Heart right ventricle (tissue), 16 donors: Measurements from ENCODE around the gene FAM184B. TPM values are rescaled to one million over a fixed set of nuclear protein-coding genes. Genes with fewer than 3 reads are reported as not detected.

Source experiments
- ATAC-seq, 8 donors: fragments of 200-7000 bp; cut with Tn5 transposase; one replicate each; pipeline ENCODE4 v1.9.1; 2020; ENCODE audit warnings: mild to moderate bottlenecking in 8 of 8, moderate library complexity in 8 of 8, moderate number of reproducible peaks in 1 of 8
- DNase-seq, 2 donors: peaks; one replicate each; pipeline ENCODE4 v3.0.0-alpha.2; 2020
- H3K27ac ChIP-seq, 10 donors: fragments of 200-600 bp; sonication (generic) in 2 of 10; one replicate each; pipeline versions ENCODE4 v1.5.0 to v1.8.0; 2020 to 2022; ENCODE audit warnings: mild to moderate bottlenecking in 3 of 10
- H3K27me3 ChIP-seq, 7 donors: fragments of 200-600 bp; one replicate each; pipeline ENCODE4 v1.8.0; 2021 to 2022; ENCODE audit warnings: mild to moderate bottlenecking in 2 of 7
- H3K36me3 ChIP-seq, 9 donors: fragments of 200-600 bp; sonication (generic) in 1 of 9; one replicate each; pipeline versions ENCODE4 v1.5.0 to v1.8.0; 2020 to 2022; ENCODE audit warnings: mild to moderate bottlenecking in 2 of 9
- H3K4me1 ChIP-seq, 9 donors: fragments of 200-600 bp; sonication (generic) in 1 of 9; one replicate each; pipeline versions ENCODE4 v1.5.0 to v1.8.0; 2020 to 2022; ENCODE audit warnings: mild to moderate bottlenecking in 4 of 9
- H3K4me3 ChIP-seq, 10 donors: fragments of 200-600 bp; sonication (generic) in 2 of 10; one replicate each; pipeline versions ENCODE4 v1.5.0 to v1.8.0; 2020 to 2022; ENCODE audit warnings: mild to moderate bottlenecking in 7 of 10, moderate library complexity in 2 of 10
- H3K9me3 ChIP-seq, 11 donors: fragments of 200-600 bp in 10 of 11; sonication (generic) in 2 of 11; one replicate each; pipeline versions ENCODE4 v1.5.0 to v1.8.0; 2013 to 2022; ENCODE audit warnings: mild to moderate bottlenecking in 2 of 11, control low read depth in 1 of 11, moderate library complexity in 1 of 11
- CTCF ChIP-seq, 9 donors: fragments of 200-600 bp; sonication (generic) in 2 of 9; IDR thresholded peaks; one replicate each; pipeline versions ENCODE4 v1.5.0 to v1.8.0; 2021 to 2022; ENCODE audit warnings: antibody characterized with exemption in 9 of 9, mild to moderate bottlenecking in 5 of 9, moderate library complexity in 1 of 9
- WGBS, 2 donors: extraction: QIAGEN DNeasy Blood & Tissue Kit; methylation state at CpG; one replicate each; pipeline ENCODE4 v1.1.7; 2013; ENCODE audit warnings: inconsistent platforms in 1 of 2; 5-methylcytosine and 5-hydroxymethylcytosine counted together
- intact Hi-C, 10 donors: fragments of 100-400 bp; cut with DNase I; formaldehyde crosslinking; loops; one replicate each; pipeline versions ENCODE4 v1.11.1 to v1.14.2; 2022
- polyA plus RNA-seq, 2 donors: library from polyadenylated mRNA; stranded (reverse); fragments of 200-250 nt; gene quantifications; one replicate each; pipeline ENCODE4 v1.2.3, GENCODE V29; 2013
- total RNA-seq, 10 donors: library from RNA; stranded (reverse); fragmentation: NEBNext Ultra II Directional in 3 of 10; extraction: Animal tissue kit (Norgen Biotek cat#: 25700) in 3 of 10; gene quantifications; one replicate each; pipeline versions ENCODE4 v1.2.1 to v1.2.4, GENCODE V29; 2021 to 2023
- donor health status: Arrhythmogenic right ventricular cardiomyopathy.
- donor health status: ischemic (EF 13 %, LVEDD 7.1; RV severe dilation, severe dysfunction).
- donor health status: healthy with polysubstance abuse.
- donor health status: DM: no; HTN: yes; CAD: no.
- donor health status: DM: no; HTN: no; CAD: no.
- donor health status: ischemic (EF 25% LVEDD 6.9; RV normal size, moderate dysfunction).
- donor health status: ischemic (EF 25% LVEDD 5.7; RV mildly dilated, moderate dysfunction).
- donor health status: healthy.
- donor health status: DM: yes; HTN: yes; CAD: no.
- donor health status: Ischemic cardiomyopathy.
- donor health status: ischemic (EF 35%, LVEDD 5.7; RV mildly dilated, moderate dysfunction).
- donor health status: nonischemic (EF 11% LVEDD 7.7; RV severe dilation, severe dysfunction).
- donor health status: DM: yes; HTN: yes; CAD: no.
- donor health status: PGD.
- donor health status: ischemic (EF 29% LVEDD 5.4; RV normal size, mild dysfunction).
- donor health status: nonischemic (EF 23%, LVEDD 6.1; RV moderate dilation, normal function).

The FAM184B gene
- total and polyA plus RNA-seq, 12 donors: 0.01 to 0.07 TPM; not detected in 10

DNA sequence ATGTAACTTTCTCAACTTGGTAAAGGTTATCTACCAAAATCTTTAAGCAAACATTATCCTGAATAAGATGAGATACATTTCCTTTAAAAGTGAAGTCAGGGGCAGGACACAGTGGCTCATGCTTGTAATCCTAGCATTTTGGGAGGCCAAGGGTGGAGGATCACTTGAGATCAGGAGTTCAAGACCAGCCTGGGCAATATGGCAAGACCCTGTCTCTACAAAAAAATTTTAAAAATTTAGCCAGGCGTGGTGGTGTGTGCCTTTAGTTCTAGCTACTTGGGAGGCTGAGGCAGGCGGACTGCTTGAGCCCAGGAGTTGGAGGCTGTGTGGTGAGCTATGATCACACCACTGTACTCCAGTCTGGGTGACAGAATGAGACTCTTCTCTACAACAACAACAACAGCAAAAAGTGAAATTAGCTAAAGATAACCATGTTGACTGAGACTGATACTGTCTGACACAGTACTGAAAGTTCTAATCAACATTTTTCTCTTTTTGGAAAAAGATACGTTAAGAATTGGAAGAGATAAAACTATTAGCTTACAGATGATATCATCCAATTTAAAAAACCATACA, 24.2 kb upstream of the FAM184B start:
- H3K27ac ChIP-seq: no peak overlapping the region
- intact Hi-C loops: loop anchor here in 9 of 10 donors (2.0 to 10.0 kb wide), 8 partner anchors 181 to 261 kb away; partner anchors contain the start of genes LCORL (in 2 of the 9), LAP3 (in 1 of the 9) and MED28 (in 1 of the 9)
- no peaks in the 10 kb centered on the region for H3K27me3 ChIP-seq
- no peak for DNase-seq
- peaks cover 0 to 47% (median 16%) of the 10 kb centered on the region in 9 donors for H3K36me3 ChIP-seq
- no peak for TF ChIP-seq CTCF (IDR thresholded peaks at IDR 0.05)
- WGBS, 2 donors: 86 to 93% methylated on average over 3 of the region's 3 CpGs
- peaks cover 0 to 43% (median 36%) of the 10 kb centered on the region in 9 donors for H3K4me1 ChIP-seq
- no peak for ATAC-seq
- no peak overlapping the region for H3K4me3 ChIP-seq
- no peaks in the 10 kb centered on the region for H3K9me3 ChIP-seq

DNA sequence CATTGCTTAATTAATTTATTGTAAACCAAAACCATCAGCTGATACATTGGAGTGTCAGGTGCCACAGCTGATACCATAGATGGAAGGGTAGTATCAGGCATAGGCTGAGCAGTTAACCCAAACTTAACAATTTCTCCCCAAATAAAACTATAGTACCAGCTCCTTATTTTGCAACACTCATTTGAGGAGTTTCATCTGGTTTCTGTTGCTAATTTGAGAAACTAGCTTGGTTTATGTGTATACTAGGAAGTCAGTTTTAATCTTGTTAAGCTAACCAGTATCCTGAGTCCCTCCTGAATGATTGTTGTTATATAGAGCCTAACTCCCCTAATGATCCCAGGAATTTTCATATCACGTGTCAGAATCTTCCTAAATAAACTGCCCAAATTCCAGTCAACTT, 16.4 kb upstream of the FAM184B start:
- intact Hi-C loops: no loop called here
- Histone ChIP-seq H3K9me3 (no peaks in the 10 kb centered on the region), H3K4me1 (peaks cover 0 to 3% (median 0%) of the 10 kb centered on the region in 9 donors), H3K27me3 (no peaks in the 10 kb centered on the region), H3K4me3 (no peak overlapping the region), H3K36me3 (peaks cover 0 to 72% (median 5%) of the 10 kb centered on the region in 9 donors), H3K27ac (no peak overlapping the region)
- DNase-seq: no peak
- WGBS, 2 donors: 91 to 95% methylated on average over 1 of the region's 1 CpG
- TF ChIP-seq CTCF (IDR thresholded peaks at IDR 0.05): no peak
- no peak for ATAC-seq

- H3K9me3 ChIP-seq: peaks cover 0 to 10% (median 0%) of the 10 kb centered on the region in 11 donors
- H3K4me3 ChIP-seq: no peak overlapping the region
- intact Hi-C loops: no loop called here
- peaks cover 0 to 3% (median 0%) of the 10 kb centered on the region in 9 donors for H3K4me1 ChIP-seq
- no peak for DNase-seq
- WGBS, 2 donors: 63 to 71% methylated on average over 1 of the region's 1 CpG
- no peak for ATAC-seq
- no peaks in the 10 kb centered on the region for H3K27me3 ChIP-seq
- no peak overlapping the region for H3K27ac ChIP-seq
- TF ChIP-seq CTCF (IDR thresholded peaks at IDR 0.05): no peak
- H3K36me3 ChIP-seq: peaks cover 0 to 53% (median 2%) of the 10 kb centered on the region in 9 donors
Observed at GRCh38 chr4:17794730-17795129, 13.3 kb upstream of the FAM184B start.

DNA sequence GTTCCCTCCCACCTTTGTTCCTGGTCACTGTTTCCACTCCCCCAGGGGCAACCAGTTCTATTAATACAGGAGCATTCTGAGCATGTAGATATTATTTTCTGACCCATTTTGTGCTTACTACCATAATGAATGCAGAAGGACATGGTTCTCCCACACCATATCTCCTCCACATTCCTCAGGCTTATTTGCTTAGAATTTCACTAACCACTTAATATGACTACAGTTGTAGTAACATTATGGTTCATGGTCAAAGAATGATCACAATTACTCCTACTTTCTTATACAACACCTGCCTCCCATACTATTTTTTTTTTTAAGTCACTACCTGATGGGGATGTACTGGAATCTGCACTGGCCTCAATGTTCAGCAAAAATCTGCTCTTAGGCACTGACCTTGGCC, 7.5 kb upstream of the FAM184B start:
- intact Hi-C loops: no loop called here
- TF ChIP-seq CTCF (IDR thresholded peaks at IDR 0.05): no peak
- Histone ChIP-seq H3K4me3 (no peak overlapping the region), H3K27ac (no peak overlapping the region), H3K4me1 (no peaks in the 10 kb centered on the region), H3K36me3 (peaks cover 0 to 23% (median 0%) of the 10 kb centered on the region in 9 donors), H3K27me3 (no peaks in the 10 kb centered on the region), H3K9me3 (peaks cover 0 to 10% (median 0%) of the 10 kb centered on the region in 11 donors)
- ATAC-seq: no peak
- no peak for DNase-seq
